Hematopoietic multipotent progenitor cell treated with erythropoietin and hydrocortisone succinate and interleukin-3 and kit ligand, for 6 days (in vitro differentiated cells): Measurements from ENCODE around the gene OSBP.

Experiments used
- DNase-seq: peaks from one replicate; pipeline ENCODE4 v3.0.0-alpha.2; 2015

OSBP gene

GRCh38 chr11:59607703-59608454 lies 7.7 kb downstream of the OSBP start:
- DNase-seq: no peak

- DNase-seq: no peak
These were observed 13.1 kb downstream of the OSBP start for GRCh38 chr11:59602432-59602831.

- no peak for DNase-seq
These were observed 13.8 kb downstream of the OSBP start for GRCh38 chr11:59601788-59602187.

- DNase-seq: no peak
These were observed 14.9 kb downstream of the OSBP start for GRCh38 chr11:59600636-59601035.

GRCh38 chr11:59600234-59600633 lies 15.3 kb downstream of the OSBP start:
- no peak for DNase-seq

GRCh38 chr11:59598961-59599360 lies 16.6 kb downstream of the OSBP start:
- no peak for DNase-seq

- no peak for DNase-seq
These were observed 31.3 kb downstream of the OSBP start for GRCh38 chr11:59584294-59584693.

GRCh38 chr11:59582006-59582405 lies 33.6 kb downstream of the OSBP start:
- no peak for DNase-seq

- DNase-seq: no peak
These were observed 37.2 kb downstream of the OSBP start for GRCh38 chr11:59578369-59578768.

- DNase-seq: no peak
These were observed 40.1 kb downstream of the OSBP start for GRCh38 chr11:59575505-59575904.

- no peak for DNase-seq
These were observed 40.6 kb downstream of the OSBP start for GRCh38 chr11:59574932-59575502.

- DNase-seq: no peak
These were observed 41.1 kb downstream of the OSBP start for GRCh38 chr11:59574467-59574866.

- no peak for DNase-seq
These were observed 42.4 kb downstream of the OSBP start for GRCh38 chr11:59573216-59573615.

- DNase-seq: no peak
These were observed 43.5 kb downstream of the OSBP start for GRCh38 chr11:59572091-59572490.

- no peak for DNase-seq
These were observed 53.3 kb downstream of the OSBP start for GRCh38 chr11:59562292-59562691.

- peak; percentile 95 for DNase-seq
These were observed 54.7 kb downstream of the OSBP start for GRCh38 chr11:59560702-59561473.

GRCh38 chr11:59560290-59560701 lies 55.3 kb downstream of the OSBP start:
- DNase-seq: peak; percentile 82

- no peak for DNase-seq
These were observed 55.7 kb downstream of the OSBP start for GRCh38 chr11:59559886-59560285.

- no peak for DNase-seq
These were observed 57.3 kb downstream of the OSBP start for GRCh38 chr11:59558270-59558643.

GRCh38 chr11:59556917-59557348 lies 58.6 kb downstream of the OSBP start:
- DNase-seq: peak; percentile 69

GRCh38 chr11:59556115-59556916 lies 59.3 kb downstream of the OSBP start:
- peak; percentile 95 for DNase-seq

- DNase-seq: peak; percentile 41
These were observed 59.9 kb downstream of the OSBP start for GRCh38 chr11:59555601-59556114.

GRCh38 chr11:59553323-59553722 lies 62.3 kb downstream of the OSBP start:
- no peak for DNase-seq
